T-helper 2 cell treated with Interferon-gamma antibody and Interleukin-4, amounts not matched to agents 5 μg/mL and 100 μg/mL, for 36 hours (primary cell): Measurements from ENCODE around the gene HES5.

Experiments
- DNase-seq: peaks from one replicate; pipeline ENCODE4 v3.0.0; 2021; ENCODE audit warnings: low spot score
- H3K27ac Mint-ChIP-seq: one replicate; pipeline ENCODE4 v1.8.0; 2021; ENCODE audit warnings: mild to moderate bottlenecking, mixed read lengths
- H3K27me3 Mint-ChIP-seq: one replicate; pipeline ENCODE4 v1.8.0; 2021; ENCODE audit warnings: low read depth, mixed read lengths
- H3K36me3 Mint-ChIP-seq: one replicate; pipeline ENCODE4 v1.8.0; 2021; ENCODE audit warnings: low read depth, mixed read lengths
- H3K4me1 Mint-ChIP-seq: one replicate; pipeline ENCODE4 v1.8.0; 2021; ENCODE audit warnings: low read depth, mixed read lengths
- H3K4me3 Mint-ChIP-seq: one replicate; pipeline ENCODE4 v1.8.0; 2022; ENCODE audit warnings: mild to moderate bottlenecking, moderate library complexity, mixed read lengths
- H3K9me3 Mint-ChIP-seq: one replicate; pipeline ENCODE4 v1.8.0; 2021; ENCODE audit warnings: mixed read lengths

The HES5 gene

GRCh38 chr1:2504225-2504948, 25.7 kb downstream of the HES5 start:
- no peak for DNase-seq
- H3K27me3 Mint-ChIP-seq: no peaks in the 10 kb centered on the region
- peaks cover 5% of the 10 kb centered on the region for H3K36me3 Mint-ChIP-seq
- no peak overlapping the region for H3K4me3 Mint-ChIP-seq
- H3K9me3 Mint-ChIP-seq: no peaks in the 10 kb centered on the region
- peaks cover 6% of the 10 kb centered on the region for H3K4me1 Mint-ChIP-seq
- no peak overlapping the region for H3K27ac Mint-ChIP-seq

- Mint-ChIP-seq H3K27ac (no peak overlapping the region), H3K4me1 (peaks cover 6% of the 10 kb centered on the region), H3K9me3 (no peaks in the 10 kb centered on the region), H3K27me3 (no peaks in the 10 kb centered on the region), H3K4me3 (no peak overlapping the region), H3K36me3 (peaks cover 2% of the 10 kb centered on the region)
- DNase-seq: no peak
Measured at GRCh38 chr1:2503554-2504224, 26.4 kb downstream of the HES5 start.

- no peak overlapping the region for H3K27ac Mint-ChIP-seq
- no peaks in the 10 kb centered on the region for H3K27me3 Mint-ChIP-seq
- no peak overlapping the region for H3K4me3 Mint-ChIP-seq
- H3K4me1 Mint-ChIP-seq: peaks cover 6% of the 10 kb centered on the region
- H3K9me3 Mint-ChIP-seq: no peaks in the 10 kb centered on the region
- no peak for DNase-seq
- H3K36me3 Mint-ChIP-seq: no peaks in the 10 kb centered on the region
Measured at GRCh38 chr1:2502661-2503553, 27.2 kb downstream of the HES5 start.

GRCh38 chr1:2502210-2502609, 27.9 kb downstream of the HES5 start:
- H3K27ac Mint-ChIP-seq: no peak overlapping the region
- H3K27me3 Mint-ChIP-seq: no peaks in the 10 kb centered on the region
- H3K9me3 Mint-ChIP-seq: no peaks in the 10 kb centered on the region
- no peak for DNase-seq
- H3K4me1 Mint-ChIP-seq: peaks cover 6% of the 10 kb centered on the region
- H3K4me3 Mint-ChIP-seq: no peak overlapping the region
- H3K36me3 Mint-ChIP-seq: no peaks in the 10 kb centered on the region

- Mint-ChIP-seq H3K9me3 (no peaks in the 10 kb centered on the region), H3K4me1 (peaks cover 6% of the 10 kb centered on the region), H3K27ac (no peak overlapping the region), H3K4me3 (no peak overlapping the region), H3K36me3 (no peaks in the 10 kb centered on the region), H3K27me3 (no peaks in the 10 kb centered on the region)
- DNase-seq: no peak
Measured at GRCh38 chr1:2501820-2502119, 28.3 kb downstream of the HES5 start.

GRCh38 chr1:2501041-2501819, 28.8 kb downstream of the HES5 start:
- Mint-ChIP-seq H3K27ac (no peak overlapping the region), H3K27me3 (no peaks in the 10 kb centered on the region), H3K36me3 (no peaks in the 10 kb centered on the region), H3K4me1 (peaks cover 6% of the 10 kb centered on the region), H3K9me3 (no peaks in the 10 kb centered on the region), H3K4me3 (no peak overlapping the region)
- DNase-seq: no peak

GRCh38 chr1:2499986-2500596, 30.0 kb downstream of the HES5 start:
- DNase-seq: no peak
- Mint-ChIP-seq H3K27me3 (no peaks in the 10 kb centered on the region), H3K4me3 (peak overlapping the region; percentile 8), H3K9me3 (no peaks in the 10 kb centered on the region), H3K27ac (peak overlapping the region; percentile 90), H3K36me3 (no peaks in the 10 kb centered on the region), H3K4me1 (peaks cover 8% of the 10 kb centered on the region)

- Mint-ChIP-seq H3K27me3 (no peaks in the 10 kb centered on the region), H3K9me3 (no peaks in the 10 kb centered on the region), H3K4me3 (no peak overlapping the region), H3K27ac (peak overlapping the region; percentile 45), H3K4me1 (peaks cover 8% of the 10 kb centered on the region), H3K36me3 (no peaks in the 10 kb centered on the region)
- no peak for DNase-seq
Measured at GRCh38 chr1:2499260-2499659, 30.8 kb downstream of the HES5 start.

- no peaks in the 10 kb centered on the region for H3K27me3 Mint-ChIP-seq
- no peak overlapping the region for H3K4me3 Mint-ChIP-seq
- no peaks in the 10 kb centered on the region for H3K36me3 Mint-ChIP-seq
- no peaks in the 10 kb centered on the region for H3K9me3 Mint-ChIP-seq
- DNase-seq: no peak
- no peak overlapping the region for H3K27ac Mint-ChIP-seq
- H3K4me1 Mint-ChIP-seq: peaks cover 10% of the 10 kb centered on the region
Measured at GRCh38 chr1:2498648-2499047, 31.4 kb downstream of the HES5 start.

- peaks cover 10% of the 10 kb centered on the region for H3K4me1 Mint-ChIP-seq
- H3K9me3 Mint-ChIP-seq: no peaks in the 10 kb centered on the region
- H3K27ac Mint-ChIP-seq: no peak overlapping the region
- no peak for DNase-seq
- no peaks in the 10 kb centered on the region for H3K36me3 Mint-ChIP-seq
- H3K27me3 Mint-ChIP-seq: no peaks in the 10 kb centered on the region
- no peak overlapping the region for H3K4me3 Mint-ChIP-seq
Measured at GRCh38 chr1:2497891-2498290, 32.2 kb downstream of the HES5 start.

- H3K4me1 Mint-ChIP-seq: peaks cover 10% of the 10 kb centered on the region
- no peaks in the 10 kb centered on the region for H3K27me3 Mint-ChIP-seq
- no peak overlapping the region for H3K27ac Mint-ChIP-seq
- DNase-seq: no peak
- H3K36me3 Mint-ChIP-seq: no peaks in the 10 kb centered on the region
- no peaks in the 10 kb centered on the region for H3K9me3 Mint-ChIP-seq
- H3K4me3 Mint-ChIP-seq: no peak overlapping the region
Measured at GRCh38 chr1:2496746-2497145, 33.3 kb downstream of the HES5 start.

- no peaks in the 10 kb centered on the region for H3K36me3 Mint-ChIP-seq
- no peak overlapping the region for H3K27ac Mint-ChIP-seq
- no peak for DNase-seq
- H3K4me3 Mint-ChIP-seq: no peak overlapping the region
- no peaks in the 10 kb centered on the region for H3K9me3 Mint-ChIP-seq
- H3K4me1 Mint-ChIP-seq: peaks cover 10% of the 10 kb centered on the region
- no peaks in the 10 kb centered on the region for H3K27me3 Mint-ChIP-seq
Measured at GRCh38 chr1:2496087-2496622, 33.9 kb downstream of the HES5 start.

GRCh38 chr1:2495546-2495945, 34.5 kb downstream of the HES5 start:
- DNase-seq: no peak
- Mint-ChIP-seq H3K27ac (no peak overlapping the region), H3K9me3 (no peaks in the 10 kb centered on the region), H3K27me3 (no peaks in the 10 kb centered on the region), H3K36me3 (no peaks in the 10 kb centered on the region), H3K4me1 (peaks cover 10% of the 10 kb centered on the region), H3K4me3 (no peak overlapping the region)
